Fibroblast of lung (primary cell): ENCODE measurements around the gene FAM168B. TPM values are rescaled to one million over a fixed set of nuclear protein-coding genes. Genes with fewer than 3 reads are reported as not detected.

Experiments
- DNase-seq, 2 donors: peaks; one replicate each; pipeline versions ENCODE4 v3.0.0 to v3.0.0-alpha.2; 2010; ENCODE audit warnings: low read depth in 2 of 2
- H2AFZ ChIP-seq: 2 replicates; pipeline ENCODE4 v1.5.1; 2012; ENCODE audit warnings: low read length, control low read depth, inconsistent platforms
- H3K27ac ChIP-seq: 2 replicates; pipeline ENCODE4 v1.5.1; 2011; ENCODE audit warnings: low read length, control low read depth; ENCODE audit not compliant: insufficient read depth
- H3K27me3 ChIP-seq: 2 replicates; pipeline ENCODE4 v1.5.1; 2011; ENCODE audit warnings: mild to moderate bottlenecking, low read length; ENCODE audit not compliant: control insufficient read depth, insufficient read depth
- H3K36me3 ChIP-seq: 2 replicates; pipeline ENCODE4 v1.5.1; 2011; ENCODE audit warnings: low read length; ENCODE audit not compliant: control insufficient read depth, insufficient read depth
- H3K4me1 ChIP-seq: 2 replicates; pipeline ENCODE4 v1.5.1; 2011; ENCODE audit warnings: low read length; ENCODE audit not compliant: control insufficient read depth, insufficient read depth; ENCODE audit errors: extremely low read depth
- H3K4me2 ChIP-seq: 2 replicates; pipeline ENCODE4 v1.5.1; 2011; ENCODE audit warnings: low read length, control low read depth; ENCODE audit not compliant: insufficient read depth; ENCODE audit errors: extremely low read depth
- H3K4me3 ChIP-seq, 4 experiments: fragments of 200-600 bp in 1 of 4; sonication (generic) in 1 of 4; replicated peaks in 1 of 4; 2 replicates each; pipeline ENCODE4 v1.5.1; 2011 to 2016; ENCODE audit warnings: low read length in 4 of 4, low read depth in 3 of 4, mild to moderate bottlenecking in 3 of 4, control low read depth in 2 of 4, inconsistent platforms in 1 of 4, mixed read lengths in 1 of 4; ENCODE audit not compliant: insufficient read depth in 1 of 4; ENCODE audit errors: control extremely low read depth in 1 of 4
- H3K79me2 ChIP-seq: 2 replicates; pipeline ENCODE4 v1.5.1; 2012; ENCODE audit warnings: mild to moderate bottlenecking, low read length, inconsistent platforms; ENCODE audit not compliant: control insufficient read depth, insufficient read depth
- H3K9ac ChIP-seq: 2 replicates; pipeline ENCODE4 v1.5.1; 2011; ENCODE audit warnings: mild to moderate bottlenecking, low read length, control low read depth; ENCODE audit not compliant: insufficient read depth
- H3K9me3 ChIP-seq: 2 replicates; pipeline ENCODE4 v1.5.1; 2012; ENCODE audit warnings: low read depth, low read length; ENCODE audit not compliant: control insufficient read depth, insufficient read depth
- H4K20me1 ChIP-seq: 2 replicates; pipeline ENCODE4 v1.5.1; 2011; ENCODE audit warnings: low read length; ENCODE audit not compliant: control insufficient read depth, insufficient read depth; ENCODE audit errors: extremely low read depth
- EZH2 ChIP-seq: IDR thresholded peaks from 2 replicates; pipeline ENCODE4 v1.5.1; 2012; ENCODE audit warnings: low read length, control low read depth, mild to moderate bottlenecking; ENCODE audit errors: missing control alignments
- polyA plus RNA-seq, 2 donors: library from polyadenylated mRNA; depleted of rRNA in 1 of 2; stranded (reverse) in 1 of 2; unstranded in 1 of 2; fragments of >200 nt; gene quantifications; 2 replicates each; pipeline ENCODE4 v1.2.1, GENCODE V29; 2011 to 2012; ENCODE audit warnings: missing spikeins in 1 of 2
- total RNA-seq: library from RNA; depleted of rRNA; stranded (reverse); fragments of >200 nt; gene quantifications from 2 replicates; pipeline ENCODE4 v1.2.1, GENCODE V29; 2014
- TF ChIP-seq, protein P1 (sequence below), 2 donors: IDR thresholded peaks in 1 of 2; conservative IDR thresholded peaks in 1 of 2; 1 replicate in 1 of 2; 2 replicates in 1 of 2; pipeline ENCODE4 v1.5.1; 2011 to 2012; ENCODE audit warnings: low read length in 2 of 2, control low read depth in 1 of 2, inconsistent platforms in 1 of 2, low read depth in 1 of 2, mild to moderate bottlenecking in 1 of 2

FAM168B gene
- total and polyA plus RNA-seq, 2 donors (not counting 1 experiment from before 2014, with no cell fraction given): 71.2 to 87.8 TPM

DNA sequence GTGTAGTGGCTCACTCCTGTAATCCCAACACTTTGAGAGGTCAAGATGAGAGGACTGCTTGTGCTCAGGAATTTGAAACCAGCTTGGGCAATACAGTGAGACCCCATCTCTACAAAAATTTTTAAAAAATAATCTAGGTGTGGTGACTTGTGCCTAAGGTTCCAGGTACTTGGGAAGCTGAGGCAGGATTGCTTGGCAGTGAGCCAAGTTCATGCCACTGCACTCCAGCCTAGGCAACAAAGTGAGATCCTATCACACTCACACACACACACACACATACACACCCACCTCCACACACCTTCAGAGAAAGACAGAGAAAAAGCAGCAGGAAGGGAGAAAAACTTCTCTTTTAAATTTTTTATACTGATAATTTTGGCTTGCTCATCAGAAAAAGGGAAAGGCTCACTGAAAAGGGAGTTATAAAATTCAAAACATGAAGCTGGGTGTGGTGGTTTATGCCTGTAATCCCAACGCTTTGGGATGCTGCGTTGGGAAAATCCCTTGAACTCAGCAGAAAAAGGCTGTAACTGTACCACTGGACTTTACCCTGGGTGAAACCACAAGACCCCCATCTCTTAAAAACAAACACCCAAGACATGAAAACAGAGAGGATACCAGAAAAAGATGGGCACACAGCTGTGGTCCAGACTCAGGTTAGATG, 25.7 kb downstream of the FAM168B start:
- Histone ChIP-seq H2AFZ (no peak overlapping the region), H3K4me2 (no peak overlapping the region), H3K9me3 (no peaks in the 10 kb centered on the region), H3K9ac (no peak overlapping the region), H3K4me3 (no peak overlapping the region), H4K20me1 (peaks cover 1% of the 10 kb centered on the region), H3K27ac (no peak overlapping the region), H3K4me1 (no peaks in the 10 kb centered on the region), H3K79me2 (peaks cover 64% of the 10 kb centered on the region), H3K27me3 (no peaks in the 10 kb centered on the region), H3K36me3 (peaks cover 14% of the 10 kb centered on the region)
- DNase-seq: no peak
- no peak for TF ChIP-seq EZH2
- TF ChIP-seq, protein P1, sequence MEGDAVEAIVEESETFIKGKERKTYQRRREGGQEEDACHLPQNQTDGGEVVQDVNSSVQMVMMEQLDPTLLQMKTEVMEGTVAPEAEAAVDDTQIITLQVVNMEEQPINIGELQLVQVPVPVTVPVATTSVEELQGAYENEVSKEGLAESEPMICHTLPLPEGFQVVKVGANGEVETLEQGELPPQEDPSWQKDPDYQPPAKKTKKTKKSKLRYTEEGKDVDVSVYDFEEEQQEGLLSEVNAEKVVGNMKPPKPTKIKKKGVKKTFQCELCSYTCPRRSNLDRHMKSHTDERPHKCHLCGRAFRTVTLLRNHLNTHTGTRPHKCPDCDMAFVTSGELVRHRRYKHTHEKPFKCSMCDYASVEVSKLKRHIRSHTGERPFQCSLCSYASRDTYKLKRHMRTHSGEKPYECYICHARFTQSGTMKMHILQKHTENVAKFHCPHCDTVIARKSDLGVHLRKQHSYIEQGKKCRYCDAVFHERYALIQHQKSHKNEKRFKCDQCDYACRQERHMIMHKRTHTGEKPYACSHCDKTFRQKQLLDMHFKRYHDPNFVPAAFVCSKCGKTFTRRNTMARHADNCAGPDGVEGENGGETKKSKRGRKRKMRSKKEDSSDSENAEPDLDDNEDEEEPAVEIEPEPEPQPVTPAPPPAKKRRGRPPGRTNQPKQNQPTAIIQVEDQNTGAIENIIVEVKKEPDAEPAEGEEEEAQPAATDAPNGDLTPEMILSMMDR (conservative IDR thresholded peaks at IDR 0.05 in 1 of 2, IDR thresholded peaks at IDR 0.05 in 1 of 2; ENCODE audit: low read depth in 1 of 2, low read length in 2 of 2): no peak

DNA sequence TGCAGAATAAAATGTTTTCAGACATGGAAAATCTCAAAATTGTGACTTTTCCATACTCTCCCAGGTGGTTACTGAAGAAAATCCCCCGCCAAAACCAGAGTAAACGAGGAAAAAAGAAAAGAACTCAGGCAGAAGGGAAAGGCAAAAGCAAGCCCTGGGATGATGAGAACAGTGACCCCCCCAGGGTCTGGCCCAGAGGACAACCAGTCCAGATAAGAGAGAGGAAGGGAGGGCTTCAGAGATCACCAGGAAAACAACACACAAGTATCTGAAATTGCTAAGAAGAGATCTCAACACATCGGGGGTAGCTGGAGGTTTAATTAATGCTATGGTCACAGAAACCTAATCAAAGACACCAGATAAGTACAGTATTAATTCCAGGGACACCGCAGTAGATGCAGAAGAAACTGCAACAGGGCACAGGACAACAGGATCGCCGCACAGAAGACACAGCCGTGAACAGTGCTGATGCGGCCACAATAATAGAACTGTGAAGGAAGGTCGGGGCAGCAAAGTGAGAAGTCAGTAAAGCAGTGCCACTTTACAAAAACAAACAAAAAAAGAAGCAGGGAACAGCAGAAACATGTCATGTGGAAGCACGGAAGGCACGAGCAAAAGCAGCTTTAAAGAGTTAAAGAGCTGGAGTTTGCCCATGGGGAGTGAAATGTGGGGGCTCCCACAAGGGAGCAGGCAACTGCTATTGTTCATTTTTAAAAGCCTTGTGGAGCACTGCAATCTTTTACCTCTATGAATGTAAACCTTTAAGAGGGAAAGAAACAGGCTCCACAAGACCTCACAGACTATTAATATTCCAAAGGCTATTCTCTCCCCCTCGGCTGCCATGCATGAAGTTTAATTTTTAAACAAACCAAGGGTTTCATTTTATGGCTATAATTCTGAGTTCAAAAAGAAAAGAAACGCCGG, 28.4 kb downstream of the FAM168B start:
- Histone ChIP-seq H3K79me2 (peaks cover 67% of the 10 kb centered on the region), H3K27me3 (no peaks in the 10 kb centered on the region), H2AFZ (no peak overlapping the region), H3K9ac (no peak overlapping the region), H3K4me3 (no peak overlapping the region), H3K36me3 (peaks cover 6% of the 10 kb centered on the region), H4K20me1 (peaks cover 2% of the 10 kb centered on the region), H3K4me1 (no peaks in the 10 kb centered on the region), H3K27ac (no peak overlapping the region), H3K9me3 (no peaks in the 10 kb centered on the region), H3K4me2 (no peak overlapping the region)
- no peak for TF ChIP-seq EZH2
- TF ChIP-seq, protein P1 (conservative IDR thresholded peaks at IDR 0.05 in 1 of 2, IDR thresholded peaks at IDR 0.05 in 1 of 2; ENCODE audit: low read depth in 1 of 2, low read length in 2 of 2): no peak
- DNase-seq: no peak

DNA sequence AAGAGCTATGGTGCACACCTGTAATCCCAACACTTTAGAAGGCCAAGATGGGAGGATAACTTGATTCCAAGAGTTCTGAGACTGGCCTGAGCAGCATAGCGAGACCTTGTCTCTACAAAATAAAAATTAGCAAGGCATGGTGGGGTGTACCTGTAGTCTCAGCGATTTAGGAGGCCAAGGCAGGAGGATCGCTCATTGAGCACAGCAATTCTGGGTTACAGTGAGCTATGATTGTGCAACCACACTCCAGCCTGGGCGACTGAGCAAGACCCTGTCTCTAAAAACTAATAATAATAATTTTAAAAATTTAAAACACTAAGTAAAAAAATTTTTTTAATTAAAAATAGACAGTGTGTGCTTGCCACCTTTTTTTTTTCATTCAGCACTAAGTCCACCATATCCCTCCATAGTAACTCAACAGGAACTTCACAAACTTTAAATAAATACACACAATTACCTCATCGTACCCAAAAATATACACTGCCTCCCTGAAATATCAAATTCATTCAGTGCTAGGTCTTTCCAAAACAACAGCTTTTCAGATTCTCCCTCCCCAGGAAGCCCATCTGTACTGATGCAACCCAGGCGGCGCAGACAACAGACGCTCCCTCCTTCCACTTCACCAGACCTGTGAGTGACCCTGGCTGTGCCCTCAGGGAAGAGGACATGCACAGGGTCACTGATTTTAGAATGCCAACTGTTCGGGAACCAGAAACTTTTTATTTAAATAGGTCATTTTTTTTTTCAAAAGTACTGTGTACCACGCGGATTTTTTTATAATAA, 29.6 kb downstream of the FAM168B start:
- no peaks in the 10 kb centered on the region for H3K4me1 ChIP-seq
- H3K36me3 ChIP-seq: peaks cover 7% of the 10 kb centered on the region
- TF ChIP-seq, protein P1 (conservative IDR thresholded peaks at IDR 0.05 in 1 of 2, IDR thresholded peaks at IDR 0.05 in 1 of 2; ENCODE audit: low read depth in 1 of 2, low read length in 2 of 2): no peak
- TF ChIP-seq EZH2: no peak
- H2AFZ ChIP-seq: no peak overlapping the region
- no peaks in the 10 kb centered on the region for H3K27me3 ChIP-seq
- H4K20me1 ChIP-seq: peaks cover 2% of the 10 kb centered on the region
- no peak overlapping the region for H3K27ac ChIP-seq
- H3K4me2 ChIP-seq: no peak overlapping the region
- H3K79me2 ChIP-seq: peaks cover 74% of the 10 kb centered on the region
- no peak overlapping the region for H3K4me3 ChIP-seq
- DNase-seq: no peak
- H3K9me3 ChIP-seq: no peaks in the 10 kb centered on the region
- H3K9ac ChIP-seq: no peak overlapping the region
